ENCODE results near the gene CIB2.

DNA sequence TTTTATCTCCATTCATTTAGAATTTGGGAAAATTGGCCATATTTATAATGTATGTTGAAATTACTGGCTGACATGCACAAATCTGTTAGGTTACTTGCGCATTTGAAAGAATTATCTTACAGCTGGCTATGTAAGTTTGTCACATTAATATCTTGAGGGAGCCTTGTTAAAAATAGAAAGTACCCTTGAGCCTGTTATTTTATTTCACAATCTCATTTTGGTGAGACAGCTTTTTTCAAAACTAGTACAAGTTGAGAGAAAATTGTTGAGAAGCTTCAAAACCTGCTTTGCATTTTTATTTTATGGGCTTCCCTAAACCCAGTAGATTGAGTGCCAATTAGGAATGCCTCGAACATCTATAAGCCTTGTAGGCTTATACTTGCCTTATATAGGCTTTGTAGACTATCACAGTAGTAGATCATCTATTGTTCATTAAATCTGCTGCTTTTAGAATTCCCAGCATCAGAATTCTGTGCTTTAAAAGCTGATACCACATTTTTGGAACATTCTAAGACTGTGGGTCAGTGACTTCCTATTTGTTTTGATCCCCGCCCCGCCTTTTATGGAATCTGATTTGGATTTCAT is 24.2 kb upstream of the CIB2 start:
- TF ChIP-seq POLR2A (IDR thresholded peaks at IDR 0.05; ENCODE audit: low read depth) (no peak), POLR2AphosphoS5 (IDR thresholded peaks at IDR 0.05) (no peak)
- TF ChIP-seq, protein P1, sequence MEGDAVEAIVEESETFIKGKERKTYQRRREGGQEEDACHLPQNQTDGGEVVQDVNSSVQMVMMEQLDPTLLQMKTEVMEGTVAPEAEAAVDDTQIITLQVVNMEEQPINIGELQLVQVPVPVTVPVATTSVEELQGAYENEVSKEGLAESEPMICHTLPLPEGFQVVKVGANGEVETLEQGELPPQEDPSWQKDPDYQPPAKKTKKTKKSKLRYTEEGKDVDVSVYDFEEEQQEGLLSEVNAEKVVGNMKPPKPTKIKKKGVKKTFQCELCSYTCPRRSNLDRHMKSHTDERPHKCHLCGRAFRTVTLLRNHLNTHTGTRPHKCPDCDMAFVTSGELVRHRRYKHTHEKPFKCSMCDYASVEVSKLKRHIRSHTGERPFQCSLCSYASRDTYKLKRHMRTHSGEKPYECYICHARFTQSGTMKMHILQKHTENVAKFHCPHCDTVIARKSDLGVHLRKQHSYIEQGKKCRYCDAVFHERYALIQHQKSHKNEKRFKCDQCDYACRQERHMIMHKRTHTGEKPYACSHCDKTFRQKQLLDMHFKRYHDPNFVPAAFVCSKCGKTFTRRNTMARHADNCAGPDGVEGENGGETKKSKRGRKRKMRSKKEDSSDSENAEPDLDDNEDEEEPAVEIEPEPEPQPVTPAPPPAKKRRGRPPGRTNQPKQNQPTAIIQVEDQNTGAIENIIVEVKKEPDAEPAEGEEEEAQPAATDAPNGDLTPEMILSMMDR (IDR thresholded peaks at IDR 0.05) = no peak

All from esophagus muscularis mucosa (tissue), 3 donors.